ENCODE results near the gene IL4I1.

The IL4I1 gene

DNA sequence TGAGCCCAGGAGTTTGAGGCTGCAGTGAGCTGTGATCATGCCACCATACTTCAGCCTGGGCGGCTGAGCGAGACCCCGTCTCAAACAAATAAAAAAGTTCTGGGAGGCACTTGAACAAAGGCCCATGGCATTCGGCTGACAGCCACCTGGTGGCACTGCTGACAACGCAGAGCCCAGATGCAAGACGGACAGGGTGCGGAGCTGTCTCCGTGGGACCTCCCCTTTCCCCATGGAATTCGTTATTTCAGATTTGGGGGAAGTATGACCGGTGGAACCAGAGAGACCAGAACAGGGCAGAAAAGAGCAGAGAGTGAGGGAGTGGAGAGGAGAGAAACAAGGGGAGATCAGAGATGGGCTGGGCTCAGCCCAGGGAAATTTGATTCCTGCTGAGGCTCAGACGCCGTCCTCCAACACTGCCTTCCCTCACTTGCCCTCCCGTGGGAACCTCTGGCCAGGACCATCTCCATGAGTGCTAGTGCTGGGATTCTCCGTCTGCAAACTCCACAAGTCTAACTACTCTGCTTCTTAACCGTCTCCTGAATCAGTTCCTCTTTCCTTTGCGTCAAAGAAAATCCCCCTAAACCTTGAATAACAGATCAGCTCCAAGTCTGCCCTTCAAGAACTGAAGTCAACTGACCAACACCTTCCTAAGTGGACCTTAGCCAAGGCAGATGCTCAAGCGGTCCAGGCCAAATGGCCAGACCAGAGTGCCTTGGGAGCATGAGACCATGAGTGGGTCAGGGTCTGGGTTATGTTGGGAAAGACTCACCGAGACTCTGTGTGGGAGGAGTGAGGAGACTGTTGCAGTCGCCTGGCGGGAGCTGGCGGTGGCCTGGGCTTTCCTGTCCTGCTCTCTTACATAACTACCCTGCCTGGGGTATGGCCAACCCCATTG, 20.4 kb upstream of the IL4I1 start:
- no peak for TF ChIP-seq ZNF274 (IDR thresholded peaks at IDR 0.05; ENCODE audit: low read depth, low read length)
- H3K4me3 ChIP-seq (ENCODE audit: low read length), result no peak overlapping the region

DNA sequence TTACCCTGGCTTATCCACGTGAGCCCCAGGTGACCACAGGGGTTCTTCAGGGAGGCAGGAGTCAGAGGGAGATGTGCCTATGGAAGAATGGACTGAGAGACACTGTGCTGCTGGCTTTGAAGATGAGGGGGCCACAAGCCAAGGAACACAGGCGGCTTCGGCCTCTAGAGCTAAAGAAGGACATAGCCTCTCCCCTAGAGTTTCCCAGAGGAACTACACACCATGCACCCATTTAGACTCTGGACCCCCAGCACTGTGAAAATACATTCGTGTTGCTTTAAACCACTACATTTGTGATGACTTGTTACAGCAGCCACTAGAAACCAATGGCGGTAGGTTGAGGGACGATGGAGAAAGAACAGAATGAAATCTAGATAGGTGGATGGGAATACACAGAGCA, 18.6 kb upstream of the IL4I1 start:
- no peak for TF ChIP-seq ZNF274 (IDR thresholded peaks at IDR 0.05; ENCODE audit: low read depth, low read length)
- no peak overlapping the region for H3K4me3 ChIP-seq (ENCODE audit: low read length)

DNA sequence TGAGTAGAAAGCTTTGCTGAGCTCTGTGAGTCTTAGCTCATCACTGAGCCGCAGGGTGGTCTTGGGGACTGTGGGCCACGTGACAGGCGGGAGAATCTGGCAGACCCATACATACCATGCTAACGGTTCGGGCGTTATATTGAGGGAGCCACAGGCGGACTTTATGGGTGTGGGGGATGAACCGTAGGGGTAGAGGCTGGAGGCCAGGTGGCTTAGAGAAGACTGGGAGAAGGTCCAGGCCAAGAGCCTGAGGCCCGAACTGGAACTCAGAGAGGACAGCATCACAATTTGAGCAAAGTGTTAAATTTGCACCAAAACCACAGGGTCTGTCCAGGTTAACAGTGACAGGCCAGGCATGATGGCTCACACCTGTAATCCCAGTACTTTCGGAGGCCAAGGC, 17.0 kb upstream of the IL4I1 start:
- H3K4me3 ChIP-seq (ENCODE audit: low read length), result no peak overlapping the region

DNA sequence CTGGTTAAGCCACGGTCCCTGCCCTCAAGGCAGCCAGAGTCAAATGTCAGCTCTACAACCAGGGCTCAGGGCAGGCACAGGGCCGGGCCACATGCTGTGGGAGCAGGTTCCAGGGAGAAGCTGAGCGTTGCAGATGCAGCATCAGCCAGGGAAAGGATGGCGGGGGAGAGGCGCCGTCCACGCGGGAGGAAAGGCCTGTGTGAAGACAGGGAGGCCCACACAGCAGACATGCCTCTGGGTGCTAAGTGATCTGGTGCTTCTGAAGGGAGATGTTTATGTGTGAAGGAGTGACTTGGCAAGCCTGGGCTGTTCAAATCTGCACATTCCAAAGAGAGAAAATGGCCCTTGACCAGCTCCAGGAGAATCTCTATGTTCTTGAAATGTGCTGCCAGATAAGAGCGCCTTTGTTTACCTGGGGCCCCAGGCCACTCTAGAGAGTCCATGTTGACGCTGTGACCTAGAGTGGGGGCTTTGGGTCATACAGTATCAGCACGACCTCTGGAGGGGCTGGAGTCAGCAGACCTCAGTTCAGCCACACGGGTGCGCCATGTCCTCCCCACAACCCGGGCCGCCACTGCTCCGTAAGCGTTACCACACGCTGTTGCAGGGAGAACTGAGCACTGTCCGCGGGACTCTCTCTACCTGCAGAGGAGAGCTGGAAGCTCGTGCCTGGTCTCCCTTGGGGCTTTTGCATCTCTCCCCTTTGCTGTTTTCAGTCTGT, 16.4 kb upstream of the IL4I1 start:
- H3K4me3 ChIP-seq (ENCODE audit: low read length), result no peak overlapping the region
- no peak for TF ChIP-seq ZNF274 (IDR thresholded peaks at IDR 0.05; ENCODE audit: low read depth, low read length)

More for the DNA sequence above, 17.0 kb upstream of the IL4I1 start:
- TF ChIP-seq ZNF274 (IDR thresholded peaks at IDR 0.05; ENCODE audit: low read depth, low read length), result no peak

DNA sequence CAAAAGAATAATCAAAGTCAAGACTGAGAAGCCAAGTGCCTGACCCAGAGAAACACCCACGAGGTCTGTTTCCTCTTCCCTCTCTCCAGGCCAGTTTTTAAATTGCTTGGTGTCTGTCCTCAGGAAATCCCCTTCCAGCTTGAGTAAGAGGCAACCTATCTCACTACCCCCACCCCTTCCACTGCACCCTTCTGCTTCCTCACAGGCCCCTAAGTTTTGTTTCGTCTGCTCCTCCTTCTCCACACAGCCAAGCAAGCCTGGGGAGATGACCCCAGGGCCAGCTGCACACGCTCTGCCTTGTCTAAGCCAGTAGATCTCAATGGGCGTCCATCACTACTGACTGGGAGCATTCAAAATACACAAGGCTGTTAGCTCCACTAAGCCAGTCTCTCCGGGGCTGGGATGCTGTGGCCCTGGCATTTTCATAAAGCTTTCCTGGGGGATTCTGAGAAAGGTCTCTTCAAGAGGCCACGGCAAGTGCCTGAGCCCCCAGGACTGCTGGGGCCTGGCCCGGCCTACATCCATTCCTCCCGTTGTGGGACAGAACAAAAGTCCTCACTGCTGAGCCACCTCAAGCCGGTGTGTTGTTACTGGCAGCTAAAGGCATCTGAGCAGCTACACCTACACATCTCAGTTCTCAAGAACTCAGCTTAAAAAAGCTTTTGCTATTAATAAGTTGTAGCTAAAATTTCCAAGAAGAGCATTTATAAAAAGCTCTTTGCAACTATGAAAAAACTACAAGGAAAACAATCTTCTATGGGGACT, 14.9 kb upstream of the IL4I1 start:
- H3K4me3 ChIP-seq (ENCODE audit: low read length), result no peak overlapping the region; the same call in 1 of the 2 replicates
- no peak for TF ChIP-seq ZNF274 (IDR thresholded peaks at IDR 0.05; ENCODE audit: low read depth, low read length)

DNA sequence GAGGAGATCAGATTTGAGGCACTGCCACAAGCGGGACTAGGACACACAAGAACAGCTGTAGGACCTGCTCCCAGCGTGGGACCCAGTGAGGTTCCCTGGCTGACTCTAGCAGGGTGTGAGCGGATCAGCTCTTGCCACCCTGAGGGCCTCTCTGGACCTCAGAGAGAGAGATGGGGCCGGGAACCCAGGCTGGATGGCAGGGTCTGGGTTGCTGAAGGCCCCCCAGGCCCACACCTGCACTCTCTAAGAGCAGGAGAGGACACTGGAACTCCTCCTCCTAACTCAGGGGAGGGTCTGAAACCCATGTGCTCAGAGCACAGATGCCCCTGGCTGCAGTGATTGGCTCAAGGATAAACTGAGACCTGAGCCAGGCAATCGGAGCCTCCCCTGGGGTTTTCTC, 13.5 kb upstream of the IL4I1 start:
- no peak for TF ChIP-seq ZNF274 (IDR thresholded peaks at IDR 0.05; ENCODE audit: low read depth, low read length)
- H3K4me3 ChIP-seq (ENCODE audit: low read length), result no peak overlapping the region

DNA sequence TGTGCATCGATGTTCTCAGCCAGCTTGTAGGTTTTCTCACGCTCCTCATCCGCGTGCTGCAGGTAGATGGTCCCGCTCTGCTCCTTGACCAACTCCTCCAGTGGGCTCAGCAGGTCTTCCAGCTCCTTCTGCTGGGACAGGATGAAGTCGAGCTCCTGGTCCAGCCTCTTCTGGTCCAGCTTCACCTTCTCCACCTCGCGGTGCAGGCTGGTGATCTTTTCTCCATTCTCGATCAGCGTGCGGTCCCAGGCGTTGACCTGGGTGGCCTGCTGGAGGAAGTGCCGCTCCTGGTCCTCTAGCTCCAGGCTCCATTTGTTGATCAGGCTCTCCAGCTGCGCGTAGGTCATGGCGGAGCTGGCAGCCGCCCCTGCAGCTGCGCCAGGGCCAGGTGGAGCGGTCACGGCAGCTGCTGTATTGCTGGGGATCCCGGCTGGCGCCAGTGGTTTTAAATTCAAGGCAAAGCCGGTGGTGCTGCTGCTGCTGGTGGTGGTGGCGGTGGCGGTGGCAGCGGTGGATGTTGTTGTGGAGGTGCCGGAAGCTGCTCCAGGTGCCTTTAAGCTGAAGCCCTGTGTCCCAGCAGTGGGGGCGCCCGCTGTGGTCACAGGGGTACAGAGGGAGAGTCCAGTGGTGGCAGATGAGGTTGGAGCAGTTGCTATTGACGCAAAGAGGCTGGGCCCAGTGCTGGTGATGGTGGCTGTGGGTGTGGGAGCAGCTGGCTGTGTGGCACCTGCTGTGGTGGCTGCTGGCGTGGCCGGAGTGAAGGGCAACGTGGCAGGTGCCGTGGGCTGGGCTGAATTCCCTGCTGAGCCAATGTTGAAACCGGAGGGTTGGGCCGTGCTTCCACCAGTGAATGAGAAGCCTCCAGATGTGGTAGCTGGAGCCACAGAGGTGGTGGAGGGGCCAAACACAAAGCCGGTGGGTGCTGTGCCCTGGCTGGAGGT, 12.1 kb upstream of the IL4I1 start:
- no peak overlapping the region for H3K4me3 ChIP-seq (ENCODE audit: low read length)
- TF ChIP-seq ZNF274 (IDR thresholded peaks at IDR 0.05; ENCODE audit: low read depth, low read length), result no peak

DNA sequence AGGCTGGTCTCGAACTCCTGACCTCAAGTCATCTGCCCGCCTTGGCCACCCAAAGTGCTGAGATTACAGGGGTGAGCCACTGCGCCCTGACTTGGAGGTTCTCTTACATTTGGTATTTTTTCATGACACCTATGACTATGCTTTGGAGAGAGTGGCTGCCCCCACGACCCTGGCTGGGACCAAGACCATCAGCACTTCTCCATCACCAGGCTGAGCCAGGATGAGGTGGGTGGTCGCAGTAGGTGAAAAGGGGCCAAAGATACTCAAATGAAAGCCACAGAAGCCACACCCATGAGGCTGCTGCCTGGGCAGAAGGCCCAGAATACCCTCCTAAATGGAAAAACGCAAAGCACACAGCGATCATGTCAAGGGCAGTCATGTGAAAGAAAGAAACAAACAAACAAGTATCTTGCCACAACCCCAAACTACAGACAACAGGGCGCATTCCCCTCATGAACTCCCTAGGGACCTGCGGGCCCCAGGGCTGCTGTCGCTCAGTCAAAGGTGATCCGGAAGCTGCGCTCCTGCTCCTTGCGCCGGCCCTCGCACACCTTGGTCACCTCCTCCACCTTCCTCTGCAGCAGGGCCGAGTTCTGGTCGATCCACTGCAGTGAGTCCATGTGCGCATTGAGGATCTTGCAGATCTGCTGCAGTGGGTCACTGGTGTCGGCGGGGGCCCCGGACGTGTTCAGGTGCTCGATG, 11.2 kb upstream of the IL4I1 start:
- no peak overlapping the region for H3K4me3 ChIP-seq (ENCODE audit: low read length)
- TF ChIP-seq ZNF274 (IDR thresholded peaks at IDR 0.05; ENCODE audit: low read depth, low read length), result no peak

DNA sequence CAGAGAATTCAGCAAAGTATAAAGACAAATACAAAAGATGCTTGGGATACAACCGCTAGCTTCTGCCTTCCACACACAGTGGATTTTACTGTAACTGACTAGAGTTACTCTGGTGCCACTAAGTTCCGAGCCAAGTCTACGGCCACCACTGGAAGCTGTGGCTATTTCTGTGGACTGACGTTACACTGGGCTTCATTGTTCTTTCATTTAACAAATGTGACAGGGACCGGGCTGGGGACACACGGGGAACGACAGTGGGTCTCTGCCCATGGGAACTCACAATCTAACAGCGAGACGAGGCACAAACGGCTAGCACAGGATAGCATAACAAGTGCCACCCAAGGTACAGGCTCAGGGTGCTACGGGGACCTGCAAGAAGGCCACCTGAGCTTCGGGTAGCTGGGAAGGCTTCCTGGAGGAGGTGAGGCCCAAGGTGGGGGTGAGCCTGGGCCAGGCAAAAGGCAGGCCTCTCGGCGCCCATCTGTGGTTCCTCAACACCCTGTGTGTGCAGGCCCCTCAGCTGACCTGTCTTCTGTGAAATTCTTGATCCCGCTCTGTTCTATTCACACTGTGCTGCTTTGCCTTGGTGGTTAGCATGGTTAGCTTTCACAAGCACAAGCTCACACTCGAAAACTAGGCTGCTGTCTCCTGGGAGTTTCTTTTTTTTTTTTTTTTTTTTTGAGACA, 10.3 kb upstream of the IL4I1 start:
- TF ChIP-seq ZNF274 (IDR thresholded peaks at IDR 0.05; ENCODE audit: low read depth, low read length), result no peak
- no peak overlapping the region for H3K4me3 ChIP-seq (ENCODE audit: low read length)

DNA sequence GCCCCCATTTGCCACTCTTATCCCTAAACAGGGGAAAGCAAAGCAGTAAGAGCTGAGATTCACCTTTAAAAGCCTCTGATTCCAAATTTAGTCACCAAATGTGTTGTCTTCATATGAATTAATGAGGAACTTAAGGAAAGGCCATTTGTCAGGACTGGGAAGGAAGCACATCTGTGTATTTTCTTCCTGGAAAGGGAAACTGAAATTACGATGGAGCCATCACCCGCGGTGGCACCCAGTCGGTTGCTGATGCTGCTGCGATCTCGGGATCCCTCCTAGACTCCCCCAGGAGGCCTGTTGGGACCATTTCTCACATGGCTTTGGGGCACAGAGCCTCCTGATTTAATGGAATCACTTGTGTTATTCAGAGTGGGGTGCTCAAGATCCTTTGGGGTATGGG, 7.4 kb upstream of the IL4I1 start:
- no peak for TF ChIP-seq ZNF274 (IDR thresholded peaks at IDR 0.05; ENCODE audit: low read depth, low read length)
- no peak overlapping the region for H3K4me3 ChIP-seq (ENCODE audit: low read length)

DNA sequence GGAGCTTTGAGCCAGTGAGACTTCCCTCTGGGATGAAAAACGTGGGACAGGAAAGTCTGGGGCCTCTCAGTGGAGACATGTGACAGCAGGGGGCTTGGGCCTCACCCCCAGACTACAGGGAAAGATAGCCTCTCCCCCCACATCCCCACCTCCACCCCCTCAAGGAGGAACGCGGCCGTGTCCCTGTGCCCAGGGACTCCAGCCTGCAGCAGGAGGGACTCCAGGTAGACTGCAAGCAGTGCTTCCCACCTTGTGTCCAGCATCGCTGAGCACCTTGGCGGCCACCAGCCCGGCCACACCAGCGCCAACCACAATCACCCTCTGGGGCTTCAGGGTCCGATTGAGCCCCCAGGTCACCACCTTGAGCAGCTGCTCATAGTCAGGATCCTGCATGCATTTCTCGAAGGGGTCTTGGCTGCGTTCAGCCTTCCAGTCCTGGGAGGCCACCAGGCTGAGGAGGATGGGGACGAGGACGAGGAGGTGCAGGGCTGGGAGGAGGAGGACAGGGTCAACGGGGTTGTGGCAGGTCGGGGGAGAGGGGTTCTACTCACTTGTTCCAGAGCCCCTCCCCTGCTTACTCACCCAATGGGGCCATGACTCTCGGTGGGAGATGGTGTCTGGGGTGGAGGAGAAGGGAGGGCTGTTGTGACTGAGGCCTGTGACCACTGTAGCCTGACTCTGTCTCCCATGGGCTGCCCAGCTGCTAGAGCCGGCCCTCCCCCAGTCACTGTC, 955 bp downstream of the IL4I1 start:
- no peak for TF ChIP-seq ZNF274 (IDR thresholded peaks at IDR 0.05; ENCODE audit: low read depth, low read length)
- peak overlapping the region; percentile 47; the same call in 1 of the 2 replicates for H3K4me3 ChIP-seq (ENCODE audit: low read length)

Data from GM08714 (cell line).